A204.1 (cell line): Measurements from ENCODE around the gene NRIP1.

Experiments
- FAIRE-seq: peaks from 2 replicates; lab custom pipeline; 2012; peaks lifted over from hg19 to GRCh38; lab: Jason Lieb, UNC

The NRIP1 gene

DNA sequence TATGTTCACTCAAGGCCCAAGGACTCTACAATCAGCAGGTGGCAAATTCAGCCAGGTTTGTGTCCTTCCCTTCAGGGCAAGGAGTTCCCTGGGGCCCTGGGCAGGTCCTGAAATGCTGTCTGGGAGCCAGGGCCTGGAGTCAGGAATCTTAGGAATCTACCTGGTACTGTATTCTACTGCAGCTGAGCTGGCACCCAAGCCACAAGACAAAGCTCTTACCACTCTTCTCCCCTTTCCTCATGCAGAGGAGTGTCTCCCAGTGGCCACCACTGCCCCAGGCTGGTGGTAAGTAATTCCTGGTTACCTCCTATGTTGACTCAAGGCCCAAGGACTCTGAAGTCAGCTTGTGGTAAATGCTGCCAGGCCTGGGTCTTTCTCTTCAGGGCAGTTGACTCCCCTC, 153.4 kb downstream of the NRIP1 start:
- FAIRE-seq = no peak
